ENCODE data around the gene MUC2. TPM values are rescaled to one million over a fixed set of nuclear protein-coding genes. Genes with fewer than 3 reads are reported as not detected.

The MUC2 gene
- total and polyA plus RNA-seq, 8 donors = under 0.01 to 1,040 (median 0.45) TPM; not detected in 3

DNA sequence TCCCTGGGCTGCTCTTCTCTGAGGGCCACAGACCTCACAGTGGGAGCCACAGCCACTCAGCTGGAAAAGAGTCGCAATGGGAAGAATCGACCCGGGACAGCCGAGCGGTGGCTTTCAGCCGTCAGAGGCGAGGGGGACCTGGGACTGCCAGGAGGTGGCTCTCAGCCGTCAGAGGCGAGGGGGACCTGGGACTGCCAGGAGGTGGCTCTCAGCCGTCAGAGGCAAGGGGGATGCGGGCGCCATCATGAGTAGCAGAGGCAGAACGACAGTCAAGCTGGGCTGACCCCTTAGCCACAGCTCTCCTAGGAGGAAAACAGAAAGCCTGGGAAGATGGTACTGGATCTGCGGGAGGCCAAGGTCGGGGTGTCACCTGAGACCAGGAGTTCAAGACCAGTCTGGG lies 14.9 kb upstream of the MUC2 start:
- Histone ChIP-seq H3K27ac (no peak overlapping the region), H3K27me3 (peaks cover 0 to 56% (median 0%) of the 10 kb centered on the region in 3 donors), H3K4me3 (no peak overlapping the region), H3K9me3 (peaks cover 0 to 7% (median 3%) of the 10 kb centered on the region in 4 donors), H3K4me1 (peaks cover 0 to 5% (median 2%) of the 10 kb centered on the region in 4 donors), H3K36me3 (no peaks in the 10 kb centered on the region)
- DNase-seq = peak in 1 of 2 donors; percentile 0
- TF ChIP-seq, protein P1, sequence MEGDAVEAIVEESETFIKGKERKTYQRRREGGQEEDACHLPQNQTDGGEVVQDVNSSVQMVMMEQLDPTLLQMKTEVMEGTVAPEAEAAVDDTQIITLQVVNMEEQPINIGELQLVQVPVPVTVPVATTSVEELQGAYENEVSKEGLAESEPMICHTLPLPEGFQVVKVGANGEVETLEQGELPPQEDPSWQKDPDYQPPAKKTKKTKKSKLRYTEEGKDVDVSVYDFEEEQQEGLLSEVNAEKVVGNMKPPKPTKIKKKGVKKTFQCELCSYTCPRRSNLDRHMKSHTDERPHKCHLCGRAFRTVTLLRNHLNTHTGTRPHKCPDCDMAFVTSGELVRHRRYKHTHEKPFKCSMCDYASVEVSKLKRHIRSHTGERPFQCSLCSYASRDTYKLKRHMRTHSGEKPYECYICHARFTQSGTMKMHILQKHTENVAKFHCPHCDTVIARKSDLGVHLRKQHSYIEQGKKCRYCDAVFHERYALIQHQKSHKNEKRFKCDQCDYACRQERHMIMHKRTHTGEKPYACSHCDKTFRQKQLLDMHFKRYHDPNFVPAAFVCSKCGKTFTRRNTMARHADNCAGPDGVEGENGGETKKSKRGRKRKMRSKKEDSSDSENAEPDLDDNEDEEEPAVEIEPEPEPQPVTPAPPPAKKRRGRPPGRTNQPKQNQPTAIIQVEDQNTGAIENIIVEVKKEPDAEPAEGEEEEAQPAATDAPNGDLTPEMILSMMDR (IDR thresholded peaks at IDR 0.05) = no peak
- TF ChIP-seq POLR2AphosphoS5 (IDR thresholded peaks at IDR 0.05) = no peak
- TF ChIP-seq EP300 (IDR thresholded peaks at IDR 0.05) = no peak
- no peak for TF ChIP-seq POLR2A (IDR thresholded peaks at IDR 0.05)
- WGBS, 5 donors = 73 to 88% (median 85%) methylated on average over 14 to 15 of the region's 15 CpGs
- intact Hi-C loops (cut with DNase I; ENCODE audit: low total_unique reads) = no loop called here

DNA sequence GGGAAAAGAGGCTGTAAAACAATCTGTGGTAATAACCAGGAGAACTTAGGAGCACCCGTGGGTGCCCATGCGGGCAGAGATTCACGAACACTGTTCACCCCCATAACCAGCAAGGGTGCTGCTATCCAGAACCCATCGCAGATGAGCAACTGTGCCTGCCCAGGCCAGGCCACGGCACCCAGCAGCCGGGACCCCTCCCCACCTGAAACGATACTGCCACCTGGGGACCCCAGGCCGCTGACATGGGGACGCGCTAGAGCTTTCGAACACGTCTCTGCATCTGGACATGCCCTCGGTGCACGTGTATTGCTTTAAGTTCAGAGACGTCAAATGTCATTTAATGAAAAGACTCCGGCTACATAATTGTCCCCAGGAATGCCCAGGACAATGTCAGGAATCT lies 14.3 kb upstream of the MUC2 start:
- DNase-seq = no peak
- intact Hi-C loops (cut with DNase I; ENCODE audit: low total_unique reads) = no loop called here
- TF ChIP-seq, protein P1 (IDR thresholded peaks at IDR 0.05) = no peak
- TF ChIP-seq POLR2AphosphoS5 (IDR thresholded peaks at IDR 0.05) (no peak), POLR2A (IDR thresholded peaks at IDR 0.05) (no peak), EP300 (IDR thresholded peaks at IDR 0.05) (no peak)
- H3K27me3 ChIP-seq = peaks cover 0 to 56% (median 0%) of the 10 kb centered on the region in 3 donors
- no peak overlapping the region for H3K4me3 ChIP-seq
- H3K36me3 ChIP-seq = no peaks in the 10 kb centered on the region
- whole genome bisulfite sequencing, 5 donors = 82 to 90% (median 89%) methylated on average over 16 of the region's 16 CpGs
- peak overlapping the region in 2 of 5 donors; percentile 25 to 63 for H3K27ac ChIP-seq
- peaks cover 0 to 7% (median 3%) of the 10 kb centered on the region in 4 donors for H3K9me3 ChIP-seq
- H3K4me1 ChIP-seq = peaks cover 0 to 5% (median 0%) of the 10 kb centered on the region in 4 donors

DNA sequence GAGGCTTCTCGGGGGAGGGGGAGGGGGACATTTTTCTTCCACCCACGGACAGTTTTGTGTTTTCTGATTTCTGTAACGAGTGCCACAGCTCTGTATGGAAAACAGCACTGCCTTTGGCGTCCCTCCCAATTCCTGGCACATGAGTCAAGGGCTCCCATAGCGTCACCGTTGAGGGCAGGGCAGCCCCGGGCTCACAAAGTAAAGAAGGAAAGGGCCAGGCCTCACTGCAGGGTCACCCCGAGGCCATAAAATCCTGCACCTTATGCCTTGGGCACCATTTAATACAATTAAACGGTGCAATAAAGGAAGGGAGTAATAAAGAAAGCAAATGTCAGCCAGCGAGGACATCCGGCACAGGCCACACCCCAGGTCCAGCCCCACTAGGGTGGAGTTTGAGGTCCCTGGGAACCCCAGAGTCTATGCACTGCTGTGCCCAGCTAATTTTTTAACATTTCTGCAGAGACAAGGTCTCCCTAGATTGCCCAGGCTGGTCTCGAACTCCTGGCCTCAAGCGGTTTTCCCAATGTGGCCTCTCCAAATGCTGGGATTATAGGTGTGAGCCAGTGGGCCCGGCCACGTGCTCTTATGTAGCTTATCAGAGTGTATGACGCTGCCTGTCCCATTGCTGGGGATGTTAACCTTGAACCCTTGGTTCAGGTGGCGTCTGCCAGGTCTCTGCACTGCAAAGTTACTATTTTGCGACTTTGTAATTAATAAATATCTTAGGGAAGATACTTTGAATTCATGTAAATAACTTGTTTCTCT lies 13.6 kb upstream of the MUC2 start:
- H3K27me3 ChIP-seq = peaks cover 0 to 53% (median 0%) of the 10 kb centered on the region in 3 donors
- H3K4me3 ChIP-seq = no peak overlapping the region
- no peaks in the 10 kb centered on the region for H3K36me3 ChIP-seq
- peaks cover 0 to 7% (median 3%) of the 10 kb centered on the region in 4 donors for H3K9me3 ChIP-seq
- 53 to 69% (median 56%) methylated on average over 17 to 18 of the region's 18 CpGs for WGBS, 5 donors
- H3K4me1 ChIP-seq = peaks cover 0 to 5% (median 0%) of the 10 kb centered on the region in 4 donors
- intact Hi-C loops (cut with DNase I; ENCODE audit: low total_unique reads) = no loop called here
- no peak for TF ChIP-seq EP300 (IDR thresholded peaks at IDR 0.05)
- no peak for TF ChIP-seq POLR2A (IDR thresholded peaks at IDR 0.05)
- TF ChIP-seq POLR2AphosphoS5 (IDR thresholded peaks at IDR 0.05) = peak in 1 of 3 donors; percentile 50
- peak; percentile 77 to 79 for DNase-seq
- peak overlapping the region in 4 of 5 donors; percentile 25 to 63 (median 45) for H3K27ac ChIP-seq

DNA sequence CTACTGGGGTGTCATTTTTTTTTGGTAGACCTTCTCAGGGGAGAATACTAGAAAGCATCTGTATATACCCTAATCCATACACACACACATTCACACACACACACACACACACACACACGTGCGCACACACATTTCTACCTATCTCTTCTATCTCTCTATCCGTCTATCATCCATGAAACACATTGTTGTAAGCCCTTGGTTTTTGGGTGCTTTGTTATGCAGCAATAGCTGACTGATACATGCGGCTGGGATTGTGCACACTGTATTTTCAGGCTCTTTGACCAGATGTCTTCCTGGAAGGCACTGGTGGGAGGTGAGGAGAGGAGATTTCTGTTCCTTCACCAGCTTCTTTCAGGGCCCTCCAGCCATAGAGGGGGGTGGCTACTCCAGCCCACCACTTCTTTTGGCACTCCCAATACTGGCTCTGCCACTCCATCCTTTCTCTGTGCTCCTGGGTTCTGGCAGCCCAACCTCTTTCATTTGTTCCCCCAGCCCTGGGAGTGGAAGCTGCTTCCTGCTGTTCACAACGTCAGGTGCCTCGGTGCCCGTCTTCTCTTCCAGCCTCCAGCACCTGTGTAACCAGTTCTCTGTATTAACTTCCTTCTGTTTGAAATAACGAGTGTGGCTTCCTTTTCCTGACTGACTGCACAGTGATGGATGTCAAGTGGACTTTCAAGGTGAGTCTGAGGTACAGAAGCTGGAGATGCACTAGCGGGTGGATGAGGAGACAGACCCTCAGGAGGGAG lies 12.4 kb upstream of the MUC2 start:
- no peak for DNase-seq
- 51 to 70% (median 67%) methylated on average over 9 of the region's 9 CpGs for WGBS, 5 donors
- intact Hi-C loops (cut with DNase I; ENCODE audit: low total_unique reads) = no loop called here
- TF ChIP-seq POLR2AphosphoS5 (IDR thresholded peaks at IDR 0.05) (no peak), POLR2A (IDR thresholded peaks at IDR 0.05) (no peak), EP300 (IDR thresholded peaks at IDR 0.05) (no peak)
- TF ChIP-seq, protein P1 (IDR thresholded peaks at IDR 0.05) = no peak
- Histone ChIP-seq H3K27me3 (peaks cover 0 to 46% (median 0%) of the 10 kb centered on the region in 3 donors), H3K9me3 (peaks cover 0 to 7% (median 3%) of the 10 kb centered on the region in 4 donors), H3K4me1 (peaks cover 0 to 5% (median 0%) of the 10 kb centered on the region in 4 donors), H3K27ac (no peak overlapping the region), H3K36me3 (no peaks in the 10 kb centered on the region), H3K4me3 (no peak overlapping the region)

Data from stomach (tissue), 9 donors.